ENCODE results near the gene CEP152.
"Not testable (repeated sequence)": the region's sequence is repeated elsewhere in the genome, so short reads cannot be mapped to it uniquely, and the experiment has no call there.

Gene CEP152

GRCh38 chr15:48810414-48811324, at the start of gene CEP152:
TSS of gene CEP152 (minus strand) at chr15:48811069. CDS start at chr15:48805649, 5,420 bp downstream.
- peak; percentile 99 for DNase-seq (ENCODE audit: low read depth)
- in situ Hi-C loops (cut with HindIII; ENCODE audit: low sequenced_read_pairs) = no loop called here
- TF ChIP-seq CTCF (IDR thresholded peaks at IDR 0.05; ENCODE audit: low read depth, low read length, missing control alignments) = no peak
- H3K4me3 ChIP-seq (ENCODE audit: low read depth, low read length) = peak within 1 kb of the TSS; percentile 96

GRCh38 chr15:48859426-48859825, 48.6 kb upstream of the CEP152 start:
- in situ Hi-C loops (cut with HindIII; ENCODE audit: low sequenced_read_pairs) = no loop called here
- H3K4me3 ChIP-seq (ENCODE audit: low read depth, low read length) = no peak overlapping the region
- no peak for DNase-seq (ENCODE audit: low read depth)
- TF ChIP-seq CTCF (IDR thresholded peaks at IDR 0.05; ENCODE audit: low read depth, low read length, missing control alignments) = no peak

- in situ Hi-C loops (cut with HindIII; ENCODE audit: low sequenced_read_pairs) = no loop called here
- no peak for TF ChIP-seq CTCF (IDR thresholded peaks at IDR 0.05; ENCODE audit: low read depth, low read length, missing control alignments)
- no peak for DNase-seq (ENCODE audit: low read depth)
- H3K4me3 ChIP-seq (ENCODE audit: low read depth, low read length) = no peak overlapping the region
Observed at GRCh38 chr15:48858401-48858800, 47.5 kb upstream of the CEP152 start.

- in situ Hi-C loops (cut with HindIII; ENCODE audit: low sequenced_read_pairs) = no loop called here
- H3K4me3 ChIP-seq (ENCODE audit: low read depth, low read length) = no peak overlapping the region
- TF ChIP-seq CTCF (IDR thresholded peaks at IDR 0.05; ENCODE audit: low read depth, low read length, missing control alignments) = no peak
- DNase-seq (ENCODE audit: low read depth) = no peak
Observed at GRCh38 chr15:48856942-48857341, 46.1 kb upstream of the CEP152 start.

- DNase-seq (ENCODE audit: low read depth) = peak; percentile 53
- peak; percentile 63 for TF ChIP-seq CTCF (IDR thresholded peaks at IDR 0.05; ENCODE audit: low read depth, low read length, missing control alignments)
- in situ Hi-C loops (cut with HindIII; ENCODE audit: low sequenced_read_pairs) = no loop called here
- no peak overlapping the region for H3K4me3 ChIP-seq (ENCODE audit: low read depth, low read length)
Observed at GRCh38 chr15:48855501-48856440, 44.9 kb upstream of the CEP152 start.

- DNase-seq (ENCODE audit: low read depth); H3K4me3 ChIP-seq (ENCODE audit: low read depth, low read length); in situ Hi-C loops (cut with HindIII; ENCODE audit: low sequenced_read_pairs): not testable (repeated sequence)
Observed at GRCh38 chr15:48854434-48854833, 43.6 kb upstream of the CEP152 start.

All from astrocyte of the cerebellum (primary cell).